Measurements from ENCODE around the gene RAPGEF5.
A peak's percentile ranks its signal among the peaks of the same experiment; 100 is the strongest.

Gene RAPGEF5

DNA sequence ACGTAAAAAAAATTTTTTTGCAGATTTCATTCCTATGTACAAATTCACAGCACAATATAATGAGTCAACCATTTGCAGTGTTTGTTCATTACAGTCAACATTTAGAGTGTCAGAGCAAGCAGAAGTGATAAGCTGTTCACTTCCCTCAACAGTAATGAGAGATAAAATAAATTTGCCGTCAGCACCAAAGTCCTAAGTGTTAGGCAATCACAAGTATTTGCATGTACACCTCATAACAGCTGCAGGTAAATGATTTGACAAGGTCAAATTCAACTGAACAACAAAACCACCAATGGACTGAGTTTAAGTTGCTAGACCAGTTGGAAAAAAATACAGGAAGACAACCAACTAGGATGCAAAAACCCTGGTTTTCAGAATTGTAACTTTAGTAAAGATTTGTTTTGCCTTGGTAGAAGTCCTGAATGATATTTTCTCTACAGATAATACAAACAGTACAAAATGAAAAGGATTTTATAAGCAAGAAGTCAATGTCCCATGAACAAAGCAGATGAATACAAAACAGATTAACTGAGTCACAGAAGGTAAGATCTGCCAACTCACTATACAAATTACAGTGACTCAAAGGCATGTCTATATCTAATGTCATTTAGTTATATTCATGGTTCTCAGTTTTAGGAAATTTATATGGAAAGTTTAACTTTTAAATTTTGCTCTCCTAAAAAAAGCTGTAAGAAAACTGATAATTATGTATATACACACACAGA lies 10.4 kb downstream of the RAPGEF5 start:
- peak; percentile 88 for DNase-seq

DNA sequence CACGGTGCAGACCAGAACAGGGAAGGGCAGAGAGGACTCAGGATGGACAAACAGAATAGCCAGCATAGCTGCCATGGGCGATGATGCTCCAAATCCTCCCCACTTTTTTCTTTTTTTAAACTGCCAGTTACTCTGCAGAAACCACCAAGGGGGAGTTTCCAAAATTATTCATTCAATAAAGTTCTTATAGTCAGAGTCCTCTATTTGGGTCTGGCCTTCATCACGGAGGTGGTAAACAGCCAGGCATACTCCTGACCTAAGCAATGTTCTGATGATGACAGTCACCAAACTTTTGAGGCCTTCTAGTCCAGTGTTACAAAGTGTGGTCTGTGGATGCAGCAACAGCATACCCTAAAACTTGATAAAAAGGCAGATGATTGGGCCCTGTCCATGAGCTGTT lies 12.3 kb downstream of the RAPGEF5 start:
- no peak for DNase-seq

DNA sequence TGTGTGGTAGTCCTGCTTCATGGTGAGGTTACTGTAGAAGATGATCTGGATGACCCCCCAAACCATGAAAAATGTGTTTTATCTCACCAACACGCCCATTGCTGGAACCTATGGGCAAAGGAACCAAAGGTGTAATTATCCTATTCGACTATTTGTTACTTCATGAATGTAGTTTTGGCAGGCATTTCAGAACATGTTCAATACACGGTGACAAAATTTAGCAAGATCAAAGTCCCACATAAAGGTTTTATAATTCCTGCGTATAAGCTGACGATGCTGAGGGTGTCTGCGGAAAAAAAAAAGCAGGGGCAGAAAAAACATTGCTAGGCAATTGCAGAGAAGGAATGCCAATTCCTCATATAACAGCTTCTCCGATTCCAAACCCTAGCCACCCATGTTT lies 13.3 kb downstream of the RAPGEF5 start:
- DNase-seq = no peak

DNA sequence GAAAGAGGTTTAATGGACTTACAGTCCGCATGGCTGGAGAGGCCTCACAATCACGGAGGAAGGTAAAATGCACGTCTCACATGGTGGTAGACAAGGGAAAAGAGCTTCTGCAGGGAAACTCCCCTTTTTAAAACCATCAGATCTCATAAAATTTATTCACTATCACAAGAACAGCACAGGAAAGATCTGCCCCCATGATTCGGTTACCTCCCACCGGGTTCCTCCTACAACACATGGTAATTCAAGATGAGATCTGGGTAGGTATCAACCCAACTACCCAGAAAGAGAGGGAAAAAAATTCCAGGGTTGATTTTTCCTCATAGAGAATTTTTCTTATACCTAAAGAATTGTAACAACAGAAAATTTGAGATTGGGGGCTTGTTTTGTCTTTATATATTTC lies 13.9 kb downstream of the RAPGEF5 start:
- no peak for DNase-seq

DNA sequence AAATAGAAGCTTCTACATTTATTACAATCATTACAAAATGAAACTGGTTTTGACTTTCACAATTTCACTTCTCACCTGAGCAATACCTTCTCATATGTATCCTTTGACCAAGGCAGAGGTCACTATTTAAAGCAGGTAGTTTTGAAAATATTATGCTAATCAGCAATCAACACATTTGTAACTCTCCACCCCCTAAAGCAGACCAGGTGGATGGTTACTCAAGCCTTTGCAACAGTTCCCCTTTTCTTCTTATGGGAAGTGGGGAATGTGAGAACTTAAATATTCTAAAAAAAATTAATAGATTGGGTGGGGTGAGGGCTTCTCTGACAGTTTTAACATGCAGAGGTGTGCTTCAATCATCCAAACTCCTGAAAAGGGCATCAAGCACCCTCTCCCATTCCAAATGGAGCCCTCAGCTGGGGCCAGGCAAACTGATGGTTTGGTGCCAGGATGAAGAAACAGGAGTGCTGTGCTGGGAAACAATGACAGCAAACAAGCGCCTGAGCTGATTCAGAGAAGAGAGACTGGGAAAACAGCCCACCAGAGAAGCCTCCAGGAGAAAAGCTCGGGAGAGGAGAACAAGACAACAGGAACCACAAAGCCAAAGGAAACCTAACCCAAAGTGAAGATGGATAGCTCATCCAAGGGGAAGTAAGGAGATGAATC lies 17.1 kb downstream of the RAPGEF5 start:
- DNase-seq = no peak

DNA sequence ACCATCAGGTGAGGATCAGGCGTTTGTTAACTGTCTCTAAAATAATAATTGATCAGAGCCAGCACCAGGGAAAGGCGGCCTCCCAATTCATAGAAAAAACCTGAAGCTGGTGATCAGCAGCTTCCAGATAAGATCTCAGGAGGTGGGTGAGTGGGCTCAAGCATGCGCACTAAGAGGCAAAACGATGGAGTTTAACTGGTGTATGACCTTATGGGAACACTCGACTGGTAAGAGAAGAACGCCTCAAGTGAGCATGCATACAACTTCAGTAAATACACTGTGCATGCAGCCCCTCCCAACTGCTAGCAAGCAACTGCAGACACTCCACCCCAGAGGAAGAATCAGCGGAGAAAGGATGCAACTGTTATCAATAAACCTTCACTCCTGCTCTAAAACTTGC lies 18.1 kb downstream of the RAPGEF5 start:
- peak; percentile 78 for DNase-seq

DNA sequence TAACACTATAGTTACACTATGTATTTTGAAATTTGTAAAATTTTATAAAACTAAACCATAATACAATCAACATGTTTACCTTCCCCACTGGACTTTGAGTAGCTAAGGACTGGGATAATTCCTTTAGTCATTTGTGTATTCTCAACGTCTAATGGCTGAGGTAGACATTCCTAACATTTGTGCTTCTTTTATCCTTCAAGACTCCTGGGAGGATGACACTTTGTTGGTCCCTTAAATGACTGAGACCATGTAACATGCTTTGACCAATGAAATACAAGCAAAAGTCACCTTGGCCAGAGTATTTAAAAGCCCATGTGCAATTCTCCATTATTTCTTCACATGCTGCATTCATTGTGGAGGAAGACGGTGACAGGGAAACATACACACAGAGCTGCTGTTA lies 18.5 kb downstream of the RAPGEF5 start:
- no peak for DNase-seq

DNA sequence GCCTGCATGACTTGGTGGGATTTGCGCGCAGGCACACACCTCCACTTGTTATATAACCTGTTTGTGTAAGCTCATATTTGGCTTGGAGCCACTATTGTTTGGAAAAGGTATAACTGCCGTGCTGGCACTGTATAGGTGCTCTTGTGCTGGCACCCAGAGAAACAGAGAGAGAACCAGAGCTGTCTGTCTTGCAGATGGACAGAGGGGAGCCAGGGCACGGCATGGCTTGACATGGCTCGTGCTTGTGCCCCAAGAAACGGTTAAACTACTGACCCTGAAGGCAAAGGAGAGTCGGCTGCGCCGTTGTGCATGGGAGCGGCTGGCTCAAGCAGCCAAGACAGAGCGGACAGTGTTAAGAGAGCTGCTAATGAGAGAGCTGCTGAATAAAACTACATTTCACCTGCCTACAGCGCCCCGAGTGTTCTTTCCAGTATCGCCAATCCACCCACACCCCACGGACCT lies 23.2 kb downstream of the RAPGEF5 start:
- DNase-seq = peak; percentile 80

DNA sequence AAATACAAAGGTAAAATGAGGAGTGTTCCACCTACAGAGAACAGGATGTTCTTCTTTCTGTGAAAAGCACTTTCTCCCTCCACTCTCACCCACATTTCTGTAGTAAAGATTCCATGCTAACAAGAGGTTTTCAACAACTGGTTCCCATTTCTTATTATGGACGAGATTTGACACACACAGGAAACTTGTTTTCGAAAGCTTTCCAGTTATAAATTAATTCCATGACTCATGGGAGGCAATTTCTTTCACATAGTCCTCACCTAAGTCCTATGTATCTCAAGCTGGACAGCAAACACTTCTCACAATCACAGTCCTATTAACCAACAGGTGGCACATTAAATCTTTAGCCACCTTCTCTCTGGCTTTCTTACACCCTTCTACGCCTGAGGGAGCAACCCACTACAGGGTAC lies 24.5 kb downstream of the RAPGEF5 start:
- DNase-seq = peak; percentile 76

DNA sequence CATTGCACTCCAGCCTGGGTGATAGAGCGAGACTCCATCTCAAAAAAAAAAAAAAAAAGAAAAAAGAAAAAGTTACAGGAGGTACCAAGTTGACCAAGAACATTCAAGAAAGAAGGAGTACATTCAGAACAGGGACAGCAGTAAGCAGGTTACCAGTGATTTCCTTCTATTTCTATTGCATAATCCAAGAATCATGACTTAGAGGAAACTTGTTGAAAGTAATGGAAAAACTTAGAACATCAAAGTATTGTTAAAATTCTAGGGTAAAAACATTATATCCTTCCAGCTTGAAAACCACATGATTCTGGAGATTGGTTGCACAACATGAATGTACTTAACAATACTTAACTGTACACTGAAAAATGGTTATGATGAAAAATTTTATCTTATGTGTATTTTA lies 25.2 kb downstream of the RAPGEF5 start:
- no peak for DNase-seq

DNA sequence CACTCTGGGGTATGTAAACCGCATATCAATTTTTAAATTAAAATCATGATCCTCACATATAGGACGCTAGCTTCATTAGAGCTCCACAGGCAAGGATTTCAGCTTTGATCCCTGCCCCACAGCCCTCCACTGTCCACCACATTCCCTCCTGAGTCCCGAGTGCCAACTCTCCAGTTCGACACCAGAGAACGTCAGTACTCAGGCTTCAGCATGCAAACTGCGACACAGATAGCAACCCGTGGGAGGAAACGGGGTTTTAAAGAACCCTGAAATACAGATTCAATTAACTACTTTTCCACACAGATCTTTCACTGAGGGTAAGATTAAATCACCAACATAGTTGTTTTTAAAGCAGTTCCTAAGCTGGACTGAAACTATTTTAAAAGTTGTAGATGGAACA lies 26.1 kb downstream of the RAPGEF5 start:
- DNase-seq = no peak

DNA sequence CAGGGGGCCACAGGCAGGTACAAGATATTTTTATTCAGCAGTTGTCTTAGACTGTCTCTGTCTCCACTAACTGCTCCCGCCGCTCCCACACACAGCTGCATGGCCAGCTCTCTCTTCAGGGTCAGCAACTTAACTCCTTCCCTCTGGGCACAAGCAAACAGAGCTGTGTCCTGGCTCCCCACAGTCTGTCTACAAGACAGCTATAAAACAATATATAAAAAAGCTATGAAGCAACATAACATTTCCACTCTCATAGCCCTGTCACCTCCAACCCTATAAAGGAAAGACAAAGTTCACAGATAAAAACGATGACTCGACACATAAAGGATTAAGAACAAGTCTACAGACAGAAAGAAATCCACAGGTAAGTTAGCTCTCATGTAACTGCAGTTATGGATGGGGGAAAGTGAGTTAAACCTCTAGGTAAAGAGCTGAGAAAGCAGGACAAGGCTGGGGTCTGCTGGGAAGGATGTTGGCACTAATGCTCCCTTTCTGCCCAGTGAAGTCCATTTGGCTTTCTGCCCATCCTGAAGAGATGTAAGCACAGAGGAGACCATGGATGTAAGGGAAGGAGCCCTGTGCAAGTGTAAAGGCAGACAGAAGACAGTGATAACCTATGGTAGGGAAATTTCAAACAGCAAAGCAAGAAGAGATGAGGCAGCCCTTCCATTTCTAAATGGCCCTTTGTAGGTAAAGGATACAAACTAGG lies 27.0 kb downstream of the RAPGEF5 start:
- peak; percentile 28 for DNase-seq

DNA sequence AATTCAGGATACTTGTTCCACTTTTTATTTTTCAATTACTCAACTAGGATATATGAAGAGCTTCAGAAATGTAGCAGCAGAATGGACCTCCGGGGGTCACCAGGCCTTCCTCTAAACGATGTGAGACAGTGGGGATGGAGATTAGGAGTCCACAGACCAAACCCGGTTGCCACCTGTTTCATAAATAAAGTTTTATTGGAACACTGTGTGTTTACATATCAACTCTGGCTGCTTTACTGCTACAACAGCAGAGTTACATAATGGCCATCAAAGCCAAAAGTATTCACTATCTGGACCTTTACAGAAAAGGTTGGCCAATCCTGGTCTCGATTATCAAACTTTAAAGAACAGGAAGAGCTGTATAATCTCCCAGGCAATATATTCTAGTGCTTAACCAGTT lies 30.8 kb downstream of the RAPGEF5 start:
- no peak for DNase-seq

DNA sequence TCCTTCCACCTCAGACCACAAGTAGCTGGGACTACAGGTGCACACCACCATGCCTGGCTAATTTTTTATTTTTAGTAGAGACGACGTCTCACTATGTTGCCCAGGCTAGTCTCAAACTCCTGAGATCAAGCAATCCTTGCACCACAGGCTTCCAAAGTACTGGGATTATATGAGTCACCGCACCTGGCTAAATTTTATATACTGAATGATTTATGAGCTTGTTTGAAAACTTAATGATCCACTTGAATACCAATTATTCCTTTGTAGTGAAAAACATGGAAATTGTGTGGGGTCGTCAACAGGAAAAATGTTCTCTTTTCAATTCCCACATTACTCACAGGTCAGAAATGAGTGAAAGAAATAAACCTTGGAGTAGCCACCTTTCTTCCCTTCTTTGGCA lies 31.3 kb downstream of the RAPGEF5 start:
- no peak for DNase-seq

DNA sequence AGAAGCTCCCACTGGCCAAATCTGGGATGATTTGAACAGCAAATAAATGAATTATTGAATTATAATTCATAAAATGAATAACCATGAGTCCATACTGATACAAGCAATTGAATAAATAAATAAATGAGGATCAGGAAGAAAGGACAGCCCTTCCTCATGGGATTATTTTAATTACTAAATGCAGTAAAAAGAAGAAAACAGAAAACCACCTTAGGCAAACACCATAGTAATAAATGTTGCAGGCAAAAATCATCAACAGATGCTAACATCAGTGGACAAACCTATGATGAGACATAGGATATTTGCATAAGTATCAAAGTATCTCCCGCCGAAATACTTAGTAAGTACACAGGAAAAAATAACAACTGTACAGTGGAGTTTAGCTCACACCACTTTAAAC lies 33.2 kb downstream of the RAPGEF5 start:
- no peak for DNase-seq

DNA sequence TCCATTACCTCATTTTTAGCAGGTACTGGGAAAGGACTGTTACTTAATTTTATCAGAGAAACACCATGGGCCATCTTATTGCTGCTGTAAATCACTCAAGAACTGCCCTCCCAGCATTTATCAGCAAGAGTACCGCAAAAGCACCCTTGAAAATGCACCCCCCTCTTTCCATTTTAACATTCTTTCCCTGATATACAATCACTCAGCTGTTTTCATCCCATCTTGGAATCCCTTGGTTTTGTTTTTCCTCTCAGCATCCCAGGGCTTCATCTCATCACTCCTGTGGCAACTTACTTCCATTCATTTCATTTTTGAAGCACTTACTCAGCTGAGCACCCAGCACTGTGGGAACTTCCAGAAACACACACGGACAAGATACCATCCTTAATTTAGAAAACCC lies 36.5 kb downstream of the RAPGEF5 start:
- DNase-seq = no peak

DNA sequence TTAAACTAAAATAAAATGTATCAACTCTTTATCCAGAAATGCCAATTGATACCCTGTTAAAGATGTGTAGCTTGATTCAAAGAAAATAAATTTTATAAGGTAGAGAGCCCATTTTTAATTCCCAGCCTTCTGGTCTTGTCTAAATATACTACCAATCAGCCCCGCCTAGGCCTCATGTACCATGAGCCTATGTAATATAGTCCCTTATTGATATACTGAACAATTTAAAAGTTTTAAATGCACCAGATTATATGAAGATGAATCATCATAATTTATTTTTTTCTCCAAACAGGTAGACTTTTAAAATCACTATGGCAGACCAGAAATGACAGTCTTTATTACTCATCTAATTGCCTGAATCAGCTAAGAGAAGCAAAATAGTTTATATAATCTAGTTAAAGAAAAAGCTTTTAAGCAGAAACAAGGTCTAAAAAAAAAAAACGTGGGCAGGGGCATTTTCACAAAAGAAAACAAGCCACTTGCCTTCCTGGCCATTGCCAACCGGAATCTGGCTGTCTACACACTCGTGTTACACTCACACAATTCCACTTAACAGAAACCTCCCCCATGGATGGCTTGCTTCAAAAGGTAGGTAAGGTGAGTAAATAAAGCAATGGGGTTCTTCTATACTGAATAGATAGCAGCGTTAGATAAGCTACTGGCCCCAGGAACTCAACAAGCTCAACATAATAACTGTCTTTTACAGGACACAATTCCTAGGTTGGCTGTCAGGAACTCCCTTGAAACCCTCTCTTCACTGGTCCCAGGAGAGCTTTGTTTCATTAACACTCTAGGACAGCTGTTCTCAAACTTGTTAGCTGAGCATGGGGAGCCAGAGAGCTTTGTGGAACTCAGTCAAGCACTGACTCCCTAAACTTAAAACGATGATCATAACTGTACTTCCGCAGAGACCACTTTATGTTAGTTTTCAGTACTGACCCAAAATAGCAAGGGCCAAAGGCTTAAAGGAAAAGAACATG lies 37.2 kb downstream of the RAPGEF5 start:
- DNase-seq = peak; percentile 85

DNA sequence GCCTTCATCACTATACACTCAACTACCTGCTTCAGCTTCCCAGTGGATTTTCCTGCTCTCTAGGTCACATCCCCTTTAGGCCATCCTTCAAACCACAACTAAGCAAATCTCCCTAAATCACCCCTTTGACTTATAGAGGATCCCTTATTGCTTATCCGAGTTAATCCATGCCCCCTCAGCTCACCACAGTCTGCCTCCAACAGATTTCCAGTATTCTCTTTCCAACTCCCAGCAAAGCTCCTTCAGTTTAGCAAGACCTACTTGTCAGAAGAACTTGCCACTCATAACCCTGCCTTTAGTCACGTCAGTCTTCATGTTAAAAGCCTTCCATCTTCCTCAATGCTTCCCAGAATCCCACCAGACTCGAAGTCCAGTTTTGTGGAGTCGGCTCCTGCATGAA lies 38.6 kb downstream of the RAPGEF5 start:
- DNase-seq = no peak

DNA sequence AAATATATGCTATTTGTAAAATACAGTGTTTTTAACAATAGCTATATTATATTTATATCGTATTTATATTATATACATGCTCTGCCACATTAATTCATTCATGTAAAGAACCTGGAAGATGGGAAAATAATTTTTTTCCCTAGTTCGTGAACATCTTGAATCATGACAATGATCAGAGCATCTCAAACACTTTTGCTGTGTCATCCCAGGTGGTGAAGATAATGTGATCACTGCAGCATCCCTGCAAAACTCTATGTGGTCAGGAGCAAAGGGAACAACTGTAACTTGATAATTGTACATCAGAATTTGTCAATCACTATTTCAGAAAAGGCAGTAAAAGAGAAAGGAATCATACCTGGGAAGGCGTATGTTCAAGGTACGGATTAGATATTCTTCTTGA lies 39.3 kb downstream of the RAPGEF5 start:
- no peak for DNase-seq

DNA sequence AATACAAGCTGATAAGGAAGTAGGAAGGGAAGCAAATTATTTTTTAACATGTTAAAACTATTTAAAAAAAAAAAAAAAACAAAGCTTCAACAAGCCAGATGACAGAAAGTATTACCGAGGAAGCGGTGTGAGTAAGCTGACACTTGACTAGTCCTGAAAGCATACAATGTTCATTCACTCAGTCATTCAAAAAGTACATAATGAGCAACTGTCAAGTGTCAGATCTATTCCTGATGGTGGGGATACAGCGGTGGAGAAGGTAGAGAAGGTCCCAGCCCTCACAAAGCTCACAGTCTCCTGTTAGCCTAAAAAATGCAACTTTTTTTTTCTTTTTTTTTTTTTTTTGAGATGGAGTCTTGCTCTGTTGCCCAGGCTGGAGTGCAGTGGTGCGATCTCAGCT lies 40.0 kb downstream of the RAPGEF5 start:
- DNase-seq = peak; percentile 56

DNA sequence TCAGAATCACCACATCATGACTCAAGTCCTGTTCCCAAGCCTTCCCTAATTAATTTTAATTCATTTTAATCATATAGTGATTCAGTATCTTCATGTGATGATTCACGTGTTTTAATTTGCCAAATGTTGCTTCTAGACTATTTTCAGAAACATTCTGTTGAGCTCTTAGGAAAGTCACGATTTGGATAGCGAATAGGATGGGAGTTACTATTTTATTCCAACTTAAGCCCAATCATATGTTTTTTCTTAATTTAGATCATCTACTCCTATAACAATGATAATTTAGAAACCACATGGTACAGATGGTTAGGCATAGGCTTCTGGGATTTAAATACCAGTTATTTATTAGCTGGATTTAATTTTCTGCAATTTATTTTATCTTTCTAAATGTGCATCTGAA lies 49.1 kb downstream of the RAPGEF5 start:
- no peak for DNase-seq

DNA sequence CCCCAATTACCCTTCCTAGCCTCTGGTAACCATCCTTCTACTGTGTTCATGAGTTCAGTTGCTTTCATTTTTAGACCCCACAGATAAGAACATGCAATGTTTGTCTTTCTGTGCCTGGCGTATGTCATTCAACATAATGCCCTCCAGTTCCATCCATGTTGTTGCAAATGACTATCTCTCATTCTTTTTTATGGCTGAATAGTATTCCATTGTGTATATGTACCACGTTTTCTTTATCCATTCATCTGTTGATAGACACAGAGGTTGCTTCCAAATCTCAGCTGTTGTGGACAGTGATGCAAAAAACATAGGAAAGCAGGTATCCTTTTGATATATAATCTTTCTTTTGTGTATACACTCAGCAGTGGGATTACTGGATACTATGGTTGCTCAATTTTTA lies 51.2 kb downstream of the RAPGEF5 start:
- no peak for DNase-seq

DNA sequence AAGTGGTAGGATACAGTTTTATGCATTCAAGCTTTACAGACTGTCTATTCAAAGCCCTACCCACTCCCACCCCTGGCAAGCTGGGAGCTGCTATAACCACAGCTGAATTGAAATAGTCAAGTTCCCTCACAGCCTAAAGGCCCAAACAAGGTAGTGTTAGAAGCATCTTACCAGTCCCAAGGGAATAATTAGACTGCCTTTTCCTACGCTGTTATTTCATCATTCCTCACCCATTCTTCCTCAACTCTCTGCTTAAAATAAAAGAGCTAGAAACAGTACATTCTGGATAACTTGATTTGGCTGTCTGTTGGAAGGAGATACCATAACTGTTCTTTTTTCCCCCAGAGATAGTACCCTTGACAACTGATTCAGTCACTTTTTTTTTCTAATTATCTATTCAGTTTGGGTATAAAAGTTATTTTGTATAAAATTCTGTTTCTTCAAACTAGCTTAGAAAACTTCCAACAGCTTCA lies 54.0 kb downstream of the RAPGEF5 start:
- no peak for DNase-seq

Measured in NCI-H510A treated with DMSO at 0.1 percent for 48 hours (cell line).